Measurements from ENCODE around the gene CCDC85B.

The CCDC85B gene

DNA sequence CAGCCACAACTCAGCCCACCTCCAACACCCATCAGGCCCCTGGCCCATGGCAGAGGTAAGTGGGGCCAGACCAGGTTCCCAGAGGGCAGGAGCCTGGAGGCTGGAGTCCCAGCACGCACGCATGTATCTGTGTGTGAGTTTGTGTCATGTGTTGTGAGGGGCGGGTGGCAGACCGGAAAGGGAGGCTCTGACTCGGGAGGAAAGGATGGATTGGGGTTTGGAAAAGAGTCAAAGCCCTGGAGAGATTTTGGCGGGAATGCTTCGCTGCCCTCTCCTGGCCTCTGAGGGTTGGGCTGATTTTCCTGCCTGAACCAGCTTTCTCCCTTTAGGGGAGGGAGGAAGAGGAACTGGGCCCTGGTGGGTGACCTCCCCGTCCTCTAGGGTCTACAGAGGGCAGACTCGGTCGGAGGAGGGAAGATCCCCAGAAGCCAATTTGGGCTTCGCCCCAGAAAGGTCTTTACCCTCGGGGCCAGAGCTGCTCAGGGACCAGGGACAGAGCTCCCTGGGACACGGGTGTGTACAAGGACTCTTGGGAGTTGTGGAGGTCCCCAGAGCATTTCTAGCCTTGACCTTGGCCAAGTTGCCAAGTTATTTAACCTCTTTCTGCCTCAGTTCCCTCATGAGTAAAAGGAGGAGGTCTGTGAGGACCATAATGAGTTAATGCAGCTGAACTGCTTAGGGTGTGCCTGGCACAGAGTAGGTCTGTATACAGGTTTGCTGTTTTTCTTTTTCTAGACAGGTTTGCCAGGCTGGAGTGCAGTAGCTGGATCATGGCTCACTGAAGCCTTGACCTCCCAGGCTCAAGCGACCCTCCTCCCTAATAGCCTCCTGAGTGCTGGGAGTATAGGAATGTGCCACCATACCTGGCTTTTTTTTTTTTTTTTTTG, 21.5 kb downstream of the CCDC85B start:
- ATAC-seq (no peak), DNase-seq (no peak)

DNA sequence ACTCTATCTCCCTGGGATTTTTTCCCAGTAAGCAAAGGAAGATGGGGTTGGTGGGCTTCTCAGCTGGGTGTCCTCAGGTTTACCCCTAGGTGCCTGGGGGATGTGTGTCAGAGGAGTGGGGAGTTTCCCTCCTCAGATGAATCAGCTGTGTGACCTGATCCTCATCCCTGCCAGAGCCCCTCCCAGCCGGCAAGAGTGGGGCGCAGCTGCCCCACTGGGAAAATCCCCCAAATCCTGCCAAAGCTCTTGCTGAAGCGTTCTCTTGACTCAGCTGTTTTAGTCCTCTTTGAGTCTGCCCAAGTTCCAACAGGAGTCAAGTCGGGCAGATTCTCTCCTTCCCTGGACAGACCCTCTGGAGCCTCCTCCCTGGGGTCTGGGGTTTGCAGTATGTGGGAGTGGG, 22.4 kb downstream of the CCDC85B start:
- DNase-seq, result no peak
- ATAC-seq, result peak; percentile 38

DNA sequence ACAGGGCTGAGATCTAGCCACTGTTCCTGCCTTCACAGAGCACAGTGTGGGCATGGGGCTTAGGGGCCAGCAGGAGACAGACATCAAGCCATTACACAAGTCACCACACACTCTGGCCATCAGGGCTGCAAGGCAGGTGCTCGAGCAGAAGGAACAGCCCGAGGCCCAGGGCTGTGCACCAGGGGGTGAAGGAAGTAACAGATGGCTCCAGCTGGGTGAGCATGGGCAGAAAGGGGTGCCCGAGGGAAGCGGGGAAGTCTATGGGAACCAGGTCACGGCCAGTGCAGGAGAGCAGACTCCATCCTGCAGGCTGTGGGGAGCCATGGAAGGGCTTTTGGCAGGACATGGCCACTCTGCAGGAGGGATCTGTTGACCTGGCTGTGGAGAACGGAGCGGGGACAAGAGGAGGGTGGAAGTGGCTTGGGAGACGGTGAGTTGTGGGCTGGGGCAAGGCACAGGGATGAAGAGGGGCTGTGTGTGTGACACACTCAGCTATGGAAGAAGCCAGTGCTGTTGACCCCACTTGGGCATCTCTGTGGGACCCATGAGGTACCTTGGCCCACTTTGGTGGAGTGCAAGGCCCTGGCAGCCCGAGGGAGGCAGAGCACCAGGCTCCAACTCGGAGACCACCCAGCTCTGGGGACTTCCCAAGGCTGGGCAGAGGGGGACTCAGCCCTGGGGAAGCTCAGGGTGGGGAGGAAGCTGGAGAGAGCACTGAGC, 24.8 kb downstream of the CCDC85B start:
- ATAC-seq (no peak), DNase-seq (no peak)

GRCh38 chr11:65915821-65916251, 25.4 kb downstream of the CCDC85B start:
- no peak for DNase-seq
- no peak for ATAC-seq

DNA sequence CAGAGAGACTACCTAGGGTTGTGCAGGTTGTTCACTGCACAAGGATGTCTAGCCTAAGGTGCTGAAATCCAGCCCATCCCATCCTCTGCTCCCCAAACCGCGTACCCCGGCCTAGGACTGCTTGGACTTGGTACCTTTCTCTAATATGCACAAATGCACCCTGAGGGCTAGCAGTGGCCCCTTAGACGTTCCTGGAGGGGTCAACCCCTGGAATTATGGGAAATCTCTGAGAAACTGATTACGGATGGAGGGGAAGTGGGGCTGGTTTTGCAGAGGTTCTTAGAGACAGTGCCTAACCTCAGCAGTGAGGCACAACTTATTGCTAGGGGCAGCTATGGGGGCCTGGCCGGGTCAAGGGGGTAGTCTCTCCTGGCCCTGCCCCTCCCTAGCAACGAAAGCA, 25.9 kb downstream of the CCDC85B start:
- DNase-seq, result no peak
- ATAC-seq, result no peak

GRCh38 chr11:65917077-65917433, 26.6 kb downstream of the CCDC85B start:
- ATAC-seq (no peak), DNase-seq (no peak)

DNA sequence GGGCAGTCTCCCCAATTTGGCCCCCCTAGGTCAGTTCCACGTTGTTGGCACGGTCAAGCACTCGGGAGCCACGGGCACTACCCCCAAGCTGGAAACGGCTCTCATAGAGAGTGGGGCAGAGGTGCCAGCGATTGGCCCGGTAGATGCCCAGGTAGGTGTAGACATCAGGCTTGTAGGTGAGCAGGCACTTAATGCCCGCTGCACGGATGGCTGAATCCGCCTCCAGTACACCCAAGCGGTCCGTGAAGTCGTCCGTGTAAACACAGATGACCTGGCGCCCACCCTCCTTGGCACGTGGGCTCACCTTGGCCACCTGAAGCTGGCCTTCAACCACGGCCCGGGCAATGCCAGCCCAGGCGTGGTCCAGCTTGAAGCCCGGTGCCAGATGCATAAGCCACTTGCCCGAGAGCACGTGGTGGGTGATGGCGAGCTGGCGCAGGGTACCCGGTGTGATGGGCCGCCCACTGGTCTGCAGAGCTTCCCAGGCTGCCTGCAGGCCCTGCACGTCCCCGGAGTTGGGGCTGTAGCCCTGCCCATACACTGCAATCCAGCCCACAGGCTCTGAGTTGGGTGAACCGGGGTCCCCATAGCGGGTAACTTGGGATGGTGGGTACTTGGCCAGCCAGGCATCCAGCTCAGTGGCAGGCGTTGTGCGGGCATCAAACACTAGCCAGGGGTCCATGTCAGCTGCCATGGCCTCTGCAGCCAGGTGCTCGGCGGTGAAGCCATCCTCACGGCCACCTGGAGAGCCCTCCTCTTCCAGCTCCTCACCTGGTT, 27.1 kb downstream of the CCDC85B start:
- no peak for ATAC-seq
- DNase-seq, result no peak

DNA sequence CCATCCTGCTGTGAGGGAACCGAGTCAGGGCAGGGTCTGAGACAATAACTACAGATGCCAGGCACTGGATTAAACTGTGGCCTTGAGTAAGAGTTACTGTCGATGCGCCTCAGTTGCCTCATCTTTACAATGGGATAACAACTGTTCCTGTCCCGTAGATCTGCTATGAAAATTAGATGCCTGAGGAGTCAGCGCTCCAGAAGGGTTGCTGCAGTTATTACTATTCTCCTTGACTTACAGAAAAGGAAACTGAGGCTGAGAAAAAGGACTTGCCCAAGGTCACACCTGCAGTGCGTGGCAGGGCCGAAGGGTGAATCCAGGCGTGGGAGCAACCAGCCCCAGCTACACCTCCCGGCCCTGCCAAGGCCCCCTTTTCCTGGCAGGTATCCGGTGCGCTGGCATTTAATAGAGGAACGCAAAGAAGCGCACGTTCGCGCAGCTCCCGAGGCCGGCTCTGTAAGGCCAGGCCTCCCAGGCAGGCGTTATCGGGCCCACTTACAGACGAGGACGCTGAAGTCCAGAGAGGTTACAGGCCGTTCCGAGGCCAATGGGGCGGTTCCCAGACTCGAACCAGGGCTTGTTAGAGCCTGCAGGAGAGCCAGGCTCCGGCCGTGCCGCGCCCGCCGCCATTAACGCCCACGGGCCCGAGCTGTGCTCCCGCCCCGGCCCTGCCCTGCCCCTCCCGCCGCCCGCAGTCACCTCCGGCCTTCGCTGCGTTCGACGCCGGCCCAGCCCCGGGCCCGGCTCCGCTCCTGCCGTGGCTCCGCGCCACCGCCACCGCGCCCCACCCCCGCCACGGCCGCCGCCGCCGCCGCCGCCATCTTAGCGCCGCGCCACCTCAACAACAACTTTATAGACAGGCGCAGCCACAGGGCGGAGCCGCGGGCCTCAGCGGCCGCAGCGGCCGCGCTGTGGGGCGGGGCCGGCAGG, 28.0 kb downstream of the CCDC85B start, which contains the start of gene C11orf68:
TSS of gene C11orf68 (minus strand) at position 852 of the 930 bp plus-strand sequence. CDS start at position 821, 31 bp downstream.
- peak; percentile 72 for ATAC-seq
- no peak for DNase-seq

GRCh38 chr11:65919141-65919572, 28.7 kb downstream of the CCDC85B start, which contains the start of gene DRAP1:
DRAP1 (plus strand) TSS chr11:65919426; CDS start chr11:65919502, 76 bp downstream.
- peak; percentile 94 for ATAC-seq
- peak; percentile 100 for DNase-seq

GRCh38 chr11:65919573-65920371, 29.3 kb downstream of the CCDC85B start:
- ATAC-seq, result peak; percentile 45
- peak; percentile 64 for DNase-seq

- no peak for ATAC-seq
- no peak for DNase-seq
Measured at GRCh38 chr11:65920372-65920802, 29.9 kb downstream of the CCDC85B start.

DNA sequence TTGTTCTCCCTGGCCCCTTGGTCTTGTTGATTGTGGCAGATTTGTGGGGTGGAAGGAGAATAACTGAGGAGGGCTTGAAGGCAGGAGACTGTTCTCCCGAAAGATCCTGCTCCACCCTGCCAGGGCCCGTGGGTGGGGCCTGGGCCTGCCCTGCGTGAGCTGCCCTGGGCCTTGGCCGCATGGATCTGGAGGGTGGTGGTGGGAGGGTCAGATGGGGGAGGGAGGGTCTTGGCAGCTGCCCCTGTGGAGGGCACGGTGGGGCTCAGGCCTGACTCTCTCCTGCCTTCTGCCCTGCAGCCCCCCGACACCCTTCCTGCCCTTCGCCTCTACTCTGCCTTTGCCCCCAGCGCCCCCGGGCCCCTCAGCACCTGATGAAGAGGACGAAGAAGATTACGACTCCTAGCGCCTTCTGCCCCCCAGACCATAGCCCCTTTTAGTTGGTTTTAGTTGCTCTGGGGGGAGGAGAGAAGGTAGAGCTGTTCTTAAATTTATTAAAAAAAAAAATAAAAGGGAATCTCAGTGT, 30.6 kb downstream of the CCDC85B start:
- no peak for DNase-seq
- ATAC-seq, result no peak

GRCh38 chr11:65921876-65922275, 31.4 kb downstream of the CCDC85B start:
- no peak for DNase-seq
- ATAC-seq, result no peak

GRCh38 chr11:65922565-65922964, 32.1 kb downstream of the CCDC85B start:
- ATAC-seq, result no peak
- no peak for DNase-seq

DNA sequence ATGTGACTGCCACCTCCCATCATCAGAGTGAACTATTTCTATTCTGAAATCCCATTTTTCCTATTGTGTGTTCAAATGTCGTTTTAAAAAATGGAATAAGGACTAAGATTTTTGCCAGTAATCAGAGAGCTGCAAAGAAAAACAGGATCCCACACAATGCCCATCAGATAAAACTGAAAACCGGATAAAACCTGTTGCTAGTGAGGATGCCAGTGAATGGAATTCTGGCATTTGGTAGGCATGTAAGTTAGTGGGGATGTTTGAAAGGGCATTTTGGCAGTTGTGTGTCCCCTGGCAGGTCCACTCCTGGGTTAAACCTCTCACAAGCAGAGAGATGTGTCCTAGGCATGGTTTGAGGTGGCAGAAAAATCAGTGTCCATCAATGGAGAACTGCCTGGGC, 34.9 kb downstream of the CCDC85B start:
- no peak for DNase-seq
- ATAC-seq, result no peak

DNA sequence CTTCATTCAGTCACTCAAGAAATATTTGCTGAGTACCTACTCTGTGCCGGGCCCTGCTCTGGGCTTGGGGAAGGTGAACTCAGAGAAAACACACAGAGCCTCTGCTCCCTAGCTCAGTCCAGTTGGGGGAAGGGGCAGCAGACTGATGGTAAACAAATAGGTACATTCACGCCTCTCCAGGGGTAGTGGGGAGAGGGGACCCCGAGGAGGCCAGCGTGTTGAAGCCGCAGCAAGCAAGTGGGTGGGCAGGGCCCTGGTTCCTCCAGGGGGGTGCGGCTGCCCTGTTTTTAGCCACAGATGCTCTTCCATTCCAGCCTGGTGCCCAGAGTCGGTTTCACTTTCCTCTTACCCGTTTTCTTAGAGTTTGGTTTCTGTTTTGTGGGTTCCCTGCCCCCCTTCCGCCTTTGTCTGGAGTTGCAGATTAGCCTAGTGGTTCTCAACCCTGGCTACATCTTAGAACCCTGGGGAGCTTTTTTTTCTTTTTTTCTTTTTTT, 37.5 kb downstream of the CCDC85B start:
- ATAC-seq, result peak; percentile 81

DNA sequence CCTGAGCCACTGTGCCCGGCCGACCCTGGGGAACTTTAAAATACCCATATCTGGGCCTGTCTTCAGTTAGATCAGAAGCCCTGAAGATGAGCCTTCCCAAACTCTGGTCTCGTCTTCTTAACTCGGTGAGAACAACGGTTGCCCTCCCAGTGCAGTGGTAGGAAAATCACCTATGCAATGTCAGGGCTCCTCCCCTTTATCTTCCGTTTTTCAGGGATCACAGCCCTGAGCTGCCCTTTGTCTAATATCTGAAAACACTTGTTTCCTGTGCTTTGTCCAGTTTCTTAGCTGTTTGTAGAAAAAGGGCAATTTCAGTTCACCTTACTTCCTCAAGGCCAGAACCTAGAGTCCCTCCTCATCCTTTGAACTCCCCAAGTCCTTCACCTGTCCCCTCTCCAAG, 38.2 kb downstream of the CCDC85B start:
- ATAC-seq, result no peak
- no peak for DNase-seq

More for the DNA sequence above, 37.5 kb downstream of the CCDC85B start:
- peak; percentile 75 for DNase-seq

DNA sequence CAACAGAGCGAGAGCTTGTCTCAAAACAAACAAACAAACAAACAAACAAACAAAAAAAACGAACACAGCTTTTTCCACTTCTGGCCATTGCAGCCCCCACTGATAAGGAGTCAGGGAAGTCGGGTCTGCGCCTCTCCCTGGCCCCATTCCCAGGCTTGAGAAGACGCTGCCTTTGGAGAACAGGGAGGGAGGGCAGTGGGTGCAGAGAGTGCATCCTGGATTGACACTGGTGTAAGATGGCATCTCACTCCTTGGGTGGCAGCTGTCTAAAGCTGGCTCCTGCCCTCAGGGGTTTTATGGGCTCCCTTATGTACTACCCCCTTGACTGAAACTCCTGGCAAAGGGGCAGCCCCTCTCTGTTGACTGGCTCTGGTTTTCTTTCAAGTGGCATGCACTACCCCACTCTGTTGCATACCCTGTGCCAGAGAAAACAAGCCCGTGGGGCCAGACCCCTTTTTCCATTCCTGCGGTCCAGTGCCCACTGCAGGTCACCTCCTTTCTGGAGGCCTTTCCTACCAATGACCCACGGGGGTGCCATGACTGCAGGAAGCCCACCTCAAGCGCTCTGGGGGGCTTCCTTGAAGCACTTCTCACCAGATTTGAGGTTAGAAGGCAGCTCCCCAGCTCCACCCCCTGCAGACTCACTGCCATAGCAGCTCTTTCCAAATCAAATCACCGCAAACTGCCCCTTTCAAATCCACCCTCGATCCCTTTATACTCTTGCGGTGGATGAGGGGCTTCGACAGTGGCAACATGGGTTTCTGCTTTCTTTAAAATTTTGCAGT, 41.5 kb downstream of the CCDC85B start:
- ATAC-seq, result peak; percentile 29
- DNase-seq, result no peak

DNA sequence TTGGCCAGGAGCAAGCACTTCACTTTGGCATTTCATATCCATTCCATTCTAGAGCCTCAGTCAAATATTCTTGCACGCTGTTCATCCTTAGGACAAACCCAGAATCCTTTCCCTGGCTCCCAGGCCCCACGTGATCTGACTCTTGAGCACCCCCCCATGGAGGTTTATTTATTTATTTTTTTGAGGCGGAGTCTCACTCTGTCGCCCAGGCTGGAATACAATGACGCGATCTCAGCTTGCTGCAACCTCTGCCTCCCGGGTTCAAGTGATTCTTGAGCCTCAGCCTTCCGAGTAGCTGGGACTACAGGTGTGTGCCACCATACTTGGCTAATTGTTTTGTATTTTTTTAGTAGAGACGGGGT, 42.1 kb downstream of the CCDC85B start:
- ATAC-seq (no peak), DNase-seq (no peak)

All from stimulated activated naive CD8-positive, alpha-beta T cell treated with anti-CD3 and anti-CD28 coated beads, Interleukin-15, Interleukin-2, amounts not matched to agents 100 U/mL and 50 U/mL, for 24 hours (primary cell).